ENCODE results near the gene ANKH. TPM values are rescaled to one million over a fixed set of nuclear protein-coding genes. Genes with fewer than 3 reads are reported as not detected.

ANKH gene
- total RNA-seq, 2 donors from 2014 or later, result 177 to 205 TPM

DNA sequence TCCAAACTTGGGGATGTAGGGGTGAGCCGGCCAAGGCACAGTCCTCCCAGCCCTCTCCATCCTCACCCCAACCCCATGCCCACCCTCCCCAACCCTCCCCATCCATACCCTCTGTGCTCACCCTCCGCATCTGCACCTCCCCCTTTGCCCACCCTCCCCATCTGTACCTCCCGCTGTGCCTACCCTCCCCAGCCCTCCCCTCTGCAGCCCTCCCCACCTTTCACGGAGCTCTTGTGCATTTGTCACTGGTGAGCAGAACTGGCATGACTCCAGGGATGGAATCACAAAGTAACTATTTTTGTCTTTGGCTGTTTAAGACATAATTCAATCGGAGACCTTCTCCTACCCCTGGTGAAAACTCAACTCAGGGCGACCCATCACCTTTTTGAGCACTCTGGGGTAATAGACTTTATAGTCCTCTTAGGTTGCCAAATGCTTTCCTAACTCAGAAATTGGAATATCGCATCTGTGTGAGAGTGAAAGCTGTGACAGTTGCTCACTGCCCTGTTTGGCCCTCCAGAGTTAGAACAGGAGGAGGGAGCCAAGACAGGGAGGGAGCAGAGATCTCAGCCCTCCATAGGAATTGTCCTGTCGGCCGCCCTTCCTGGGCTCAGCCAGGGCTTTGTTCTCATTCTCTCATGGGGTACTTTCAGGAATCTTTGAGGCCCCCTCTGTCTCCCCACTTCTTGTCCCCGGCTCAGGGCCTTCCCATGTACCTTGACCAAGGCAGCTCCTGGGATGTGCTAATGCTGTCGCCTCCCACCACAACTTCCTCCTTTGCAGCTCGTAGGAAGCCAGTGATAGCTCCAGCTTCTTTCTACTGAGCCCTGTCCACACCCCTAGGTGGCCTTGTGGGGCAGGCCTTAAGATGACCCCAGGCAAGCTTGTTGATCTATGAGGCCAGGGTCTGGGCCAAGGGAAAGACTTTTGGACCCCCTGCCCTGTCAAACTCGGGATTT, 170.8 kb downstream of the ANKH start:
- ATAC-seq (ENCODE audit: insufficient number of reproducible peaks, low FRiP score, low read depth) (no peak), DNase-seq (ENCODE audit: low spot score) (no peak)
- TF ChIP-seq, protein P1, sequence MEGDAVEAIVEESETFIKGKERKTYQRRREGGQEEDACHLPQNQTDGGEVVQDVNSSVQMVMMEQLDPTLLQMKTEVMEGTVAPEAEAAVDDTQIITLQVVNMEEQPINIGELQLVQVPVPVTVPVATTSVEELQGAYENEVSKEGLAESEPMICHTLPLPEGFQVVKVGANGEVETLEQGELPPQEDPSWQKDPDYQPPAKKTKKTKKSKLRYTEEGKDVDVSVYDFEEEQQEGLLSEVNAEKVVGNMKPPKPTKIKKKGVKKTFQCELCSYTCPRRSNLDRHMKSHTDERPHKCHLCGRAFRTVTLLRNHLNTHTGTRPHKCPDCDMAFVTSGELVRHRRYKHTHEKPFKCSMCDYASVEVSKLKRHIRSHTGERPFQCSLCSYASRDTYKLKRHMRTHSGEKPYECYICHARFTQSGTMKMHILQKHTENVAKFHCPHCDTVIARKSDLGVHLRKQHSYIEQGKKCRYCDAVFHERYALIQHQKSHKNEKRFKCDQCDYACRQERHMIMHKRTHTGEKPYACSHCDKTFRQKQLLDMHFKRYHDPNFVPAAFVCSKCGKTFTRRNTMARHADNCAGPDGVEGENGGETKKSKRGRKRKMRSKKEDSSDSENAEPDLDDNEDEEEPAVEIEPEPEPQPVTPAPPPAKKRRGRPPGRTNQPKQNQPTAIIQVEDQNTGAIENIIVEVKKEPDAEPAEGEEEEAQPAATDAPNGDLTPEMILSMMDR (IDR thresholded peaks at IDR 0.05), result no peak
- Histone ChIP-seq H3K27me3 (replicated peaks; ENCODE audit: insufficient read depth) (no peaks in the 10 kb centered on the region), H3K4me3 (no peak overlapping the region), H3K27ac (peak overlapping the region; percentile 47 to 51), H3K9me3 (no peaks in the 10 kb centered on the region), H3K36me3 (no peaks in the 10 kb centered on the region), H3K4me1 (ENCODE audit: control insufficient read depth in 1 of 2, low read depth in 2 of 2) (peaks cover 9 to 59% of the 10 kb centered on the region in 2 donors)

DNA sequence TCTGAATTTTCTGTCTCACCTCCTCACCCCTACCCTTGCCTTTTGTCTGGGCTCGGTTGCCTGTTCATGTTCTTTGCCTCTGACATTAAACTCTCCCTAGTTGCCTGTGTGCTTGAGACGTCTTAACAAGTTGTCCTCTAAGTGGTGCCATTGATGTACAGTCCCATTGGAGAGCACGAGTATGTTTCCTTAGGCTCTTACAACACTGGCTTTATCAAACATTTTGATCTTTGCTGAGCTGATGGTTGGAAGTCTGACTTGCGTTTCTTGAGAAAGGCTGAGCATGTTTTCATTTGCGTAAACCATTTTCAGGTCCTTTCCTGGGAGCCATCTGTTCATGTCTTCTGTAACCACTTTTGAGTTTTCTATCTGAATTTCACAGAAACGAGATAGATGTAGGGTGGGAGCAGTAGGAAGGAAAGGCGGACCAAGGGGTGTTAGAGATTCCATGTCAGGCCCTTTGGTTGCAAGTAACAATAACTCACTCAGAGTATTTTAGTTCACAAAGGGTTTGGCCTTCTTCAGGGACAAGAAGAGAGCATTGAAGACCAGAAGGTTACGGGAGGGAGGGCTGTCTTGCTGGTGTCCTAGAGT, 171.7 kb downstream of the ANKH start:
- Histone ChIP-seq H3K4me3 (no peak overlapping the region), H3K27me3 (replicated peaks; ENCODE audit: insufficient read depth) (no peaks in the 10 kb centered on the region), H3K4me1 (ENCODE audit: control insufficient read depth in 1 of 2, low read depth in 2 of 2) (peaks cover 9 to 59% of the 10 kb centered on the region in 2 donors), H3K36me3 (no peaks in the 10 kb centered on the region), H3K9me3 (no peaks in the 10 kb centered on the region), H3K27ac (peak overlapping the region; percentile 38 to 59)
- ATAC-seq (ENCODE audit: insufficient number of reproducible peaks, low FRiP score, low read depth) (no peak), DNase-seq (ENCODE audit: low spot score) (no peak)
- TF ChIP-seq, protein P1 (IDR thresholded peaks at IDR 0.05), result no peak

DNA sequence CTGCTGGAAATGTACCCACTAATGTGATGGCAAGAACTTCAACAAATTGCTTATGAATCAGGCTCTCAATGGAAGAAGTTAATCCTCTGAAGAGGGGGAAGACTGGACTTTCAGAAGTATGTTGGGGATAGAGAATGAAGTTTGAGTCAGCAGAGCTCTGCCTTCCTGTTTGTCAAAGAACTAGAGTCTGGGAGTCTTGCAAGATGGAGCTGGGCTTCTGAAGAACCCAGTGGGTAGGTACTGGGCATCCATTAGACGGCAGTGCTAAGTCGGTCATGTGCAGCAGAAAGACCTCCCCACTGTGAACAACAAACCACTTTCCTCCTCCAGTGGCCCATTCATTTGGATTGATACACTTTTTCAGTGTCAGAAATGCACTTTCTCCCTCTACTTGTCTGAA, 172.4 kb downstream of the ANKH start:
- Histone ChIP-seq H3K4me3 (no peak overlapping the region), H3K4me1 (ENCODE audit: control insufficient read depth in 1 of 2, low read depth in 2 of 2) (peaks cover 9 to 59% of the 10 kb centered on the region in 2 donors), H3K27ac (peak overlapping the region; percentile 38 to 59)

DNA sequence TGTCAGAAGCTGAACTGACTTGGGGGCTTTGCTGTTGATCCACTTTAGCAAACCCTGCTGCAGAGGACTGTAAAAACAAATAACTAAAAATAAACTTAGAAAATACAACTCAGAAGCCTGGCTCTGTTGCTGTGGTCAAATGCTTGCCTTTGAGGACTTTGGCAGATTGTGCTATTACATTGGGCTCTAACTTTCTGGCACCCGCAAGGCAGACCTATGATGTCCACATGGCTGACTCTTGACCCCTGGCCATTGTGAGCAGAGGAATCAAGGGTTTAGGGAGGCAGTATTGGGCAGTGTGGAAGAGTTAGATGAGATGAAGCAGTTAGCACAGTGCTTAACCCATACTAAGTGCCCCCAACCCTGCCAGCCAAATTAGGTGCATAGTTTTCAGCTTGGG, 173.1 kb downstream of the ANKH start:
- H3K4me1 ChIP-seq (ENCODE audit: control insufficient read depth in 1 of 2, low read depth in 2 of 2), result peaks cover 9 to 59% of the 10 kb centered on the region in 2 donors
- H3K27me3 ChIP-seq (replicated peaks; ENCODE audit: insufficient read depth), result no peaks in the 10 kb centered on the region
- no peak overlapping the region for H3K4me3 ChIP-seq
- no peak for ATAC-seq (ENCODE audit: insufficient number of reproducible peaks, low FRiP score, low read depth)
- TF ChIP-seq, protein P1 (IDR thresholded peaks at IDR 0.05), result no peak
- H3K9me3 ChIP-seq, result no peaks in the 10 kb centered on the region
- no peaks in the 10 kb centered on the region for H3K36me3 ChIP-seq
- peak overlapping the region; percentile 38 to 59 for H3K27ac ChIP-seq
- DNase-seq (ENCODE audit: low spot score), result no peak

More for the DNA sequence above, 172.4 kb downstream of the ANKH start:
- DNase-seq (ENCODE audit: low spot score) (no peak), ATAC-seq (ENCODE audit: insufficient number of reproducible peaks, low FRiP score, low read depth) (no peak)
- no peaks in the 10 kb centered on the region for H3K36me3 ChIP-seq
- TF ChIP-seq, protein P1 (IDR thresholded peaks at IDR 0.05), result no peak
- no peaks in the 10 kb centered on the region for H3K9me3 ChIP-seq
- no peaks in the 10 kb centered on the region for H3K27me3 ChIP-seq (replicated peaks; ENCODE audit: insufficient read depth)

DNA sequence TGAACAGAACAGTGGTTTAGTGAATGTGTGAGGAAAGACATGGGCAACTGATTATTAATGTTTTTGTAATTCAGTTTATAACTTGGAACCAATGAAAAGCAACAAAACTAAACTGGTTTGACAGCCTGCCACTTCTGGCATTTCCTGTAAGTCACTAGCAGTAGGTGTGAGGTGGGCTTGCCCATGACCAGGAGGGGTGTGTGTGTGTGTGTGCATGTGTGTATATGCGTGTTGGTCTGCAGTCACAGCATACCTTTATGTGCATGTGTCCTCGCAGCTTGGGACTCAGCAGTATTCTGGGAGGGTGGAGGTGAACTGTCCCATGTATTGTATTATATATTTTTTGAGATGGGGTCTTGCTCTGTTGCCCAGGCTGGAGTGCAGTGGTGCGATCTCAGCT, 174.7 kb downstream of the ANKH start:
- Histone ChIP-seq H3K4me1 (ENCODE audit: control insufficient read depth in 1 of 2, low read depth in 2 of 2) (peaks cover 9 to 55% of the 10 kb centered on the region in 2 donors), H3K36me3 (peaks cover 7% of the 10 kb centered on the region), H3K4me3 (no peak overlapping the region), H3K9me3 (no peaks in the 10 kb centered on the region), H3K27me3 (replicated peaks; ENCODE audit: insufficient read depth) (no peaks in the 10 kb centered on the region), H3K27ac (no peak overlapping the region)
- DNase-seq (ENCODE audit: low spot score) (no peak), ATAC-seq (ENCODE audit: insufficient number of reproducible peaks, low FRiP score, low read depth) (no peak)
- TF ChIP-seq, protein P1 (IDR thresholded peaks at IDR 0.05), result no peak
